ENCODE results near the gene CDCA3.

CDCA3 gene

DNA sequence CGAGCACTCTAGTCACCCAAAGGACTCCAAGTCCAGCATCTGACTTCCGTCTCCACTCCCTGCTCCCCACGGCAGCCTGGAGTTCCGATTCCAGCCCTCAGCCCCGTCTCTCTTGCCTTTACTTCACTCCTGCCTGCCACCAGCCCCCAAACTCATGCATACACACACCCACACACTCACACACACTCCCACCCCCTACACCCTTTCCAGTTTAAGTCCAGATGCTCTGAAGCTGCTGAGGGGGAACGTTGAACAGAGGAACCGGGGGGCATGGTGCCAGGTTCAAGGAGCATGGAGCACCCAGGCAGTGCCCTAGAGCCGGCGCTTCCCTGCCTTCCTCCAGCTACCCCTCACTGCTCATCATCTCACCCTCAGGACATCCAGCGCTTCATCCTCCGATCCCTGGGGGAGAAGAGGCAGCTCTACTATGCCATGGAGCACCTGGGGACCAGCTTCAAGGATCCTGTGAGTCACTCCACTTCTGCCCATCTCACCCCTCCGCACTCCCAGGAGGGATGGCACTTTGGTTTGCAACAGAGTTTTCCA, 19.6 kb downstream of the CDCA3 start:
- no peak for DNase-seq (ENCODE audit: low read depth)

DNA sequence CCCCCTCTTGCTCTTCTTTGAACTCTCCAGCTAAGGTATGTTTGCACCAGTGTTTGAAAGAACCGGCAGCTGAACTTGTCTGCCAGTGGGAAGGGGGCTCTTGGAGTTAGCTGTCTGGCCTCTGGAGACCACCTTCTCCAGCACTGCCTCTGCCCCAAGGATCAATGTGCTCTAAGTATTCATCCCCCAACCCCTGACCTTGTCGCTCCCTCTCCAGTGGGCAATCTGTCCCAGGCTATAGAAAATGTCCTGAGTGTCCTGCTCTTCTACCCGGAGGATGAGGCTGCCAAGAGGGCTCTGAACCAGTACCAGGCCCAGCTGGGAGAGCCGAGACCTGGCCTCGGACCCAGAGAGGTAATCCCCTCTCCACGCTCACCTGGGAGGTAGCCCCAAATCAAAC, 20.1 kb downstream of the CDCA3 start:
- DNase-seq (ENCODE audit: low read depth) = no peak

DNA sequence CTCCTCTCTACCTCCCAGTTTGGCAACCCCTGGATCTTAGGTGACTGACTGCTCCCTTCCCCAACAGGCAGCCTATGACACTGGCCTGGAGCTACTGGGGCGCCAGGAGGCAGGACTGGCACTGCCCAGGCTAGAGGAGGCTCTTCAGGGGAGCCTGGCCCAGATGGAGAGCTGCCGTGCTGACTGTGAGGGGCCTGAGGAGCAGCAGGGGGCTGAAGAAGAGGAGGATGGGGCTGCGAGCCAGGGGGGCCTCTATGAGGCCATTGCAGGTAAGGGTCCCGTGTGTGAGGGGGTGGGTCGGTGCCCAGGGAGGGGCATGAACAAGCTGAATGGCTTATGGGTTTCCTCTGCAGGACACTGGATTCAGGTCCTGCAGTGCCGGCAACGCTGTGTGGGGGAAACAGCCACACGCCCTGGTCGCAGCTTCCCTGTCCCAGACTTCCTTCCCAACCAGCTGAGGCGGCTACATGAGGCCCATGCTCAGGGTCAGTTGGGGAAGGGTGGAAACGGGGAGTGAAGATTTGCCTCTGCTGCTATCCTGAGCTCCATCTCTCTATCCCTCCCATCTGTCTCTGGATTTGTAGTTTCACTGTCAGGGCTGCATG, 20.7 kb downstream of the CDCA3 start:
- DNase-seq (ENCODE audit: low read depth) = no peak

DNA sequence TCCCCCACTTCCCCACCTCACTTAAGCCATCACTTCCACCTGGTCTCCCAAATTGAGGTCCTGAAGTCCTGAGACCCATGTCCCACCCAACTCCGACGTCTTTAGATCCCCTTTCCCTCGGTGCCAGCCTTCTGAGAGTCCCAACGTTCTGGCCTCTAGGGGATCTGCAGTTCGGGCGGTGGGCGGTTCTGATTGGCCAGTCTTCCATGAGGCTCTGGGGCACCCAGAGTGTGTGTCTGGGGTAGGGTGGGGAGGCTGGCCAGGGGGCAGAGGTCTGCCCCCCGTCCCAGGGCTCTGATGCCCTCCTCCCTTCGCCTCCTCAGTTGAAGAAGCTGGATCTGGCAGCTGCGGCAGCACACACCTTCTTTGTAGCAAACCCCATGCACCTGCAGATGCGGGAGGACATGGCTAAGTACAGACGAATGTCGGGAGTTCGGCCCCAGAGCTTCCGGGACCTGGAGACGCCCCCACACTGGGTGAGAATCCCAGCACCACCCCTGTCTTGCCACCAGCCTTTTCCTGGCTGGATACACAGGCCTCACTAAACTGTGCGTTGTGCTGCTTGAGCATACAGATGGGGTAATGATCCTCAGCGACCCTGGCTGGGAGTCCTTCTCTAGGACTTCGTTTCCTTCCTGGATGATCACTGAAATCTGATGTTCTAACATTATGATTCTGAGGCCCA, 21.4 kb downstream of the CDCA3 start:
- DNase-seq (ENCODE audit: low read depth) = peak; percentile 24

DNA sequence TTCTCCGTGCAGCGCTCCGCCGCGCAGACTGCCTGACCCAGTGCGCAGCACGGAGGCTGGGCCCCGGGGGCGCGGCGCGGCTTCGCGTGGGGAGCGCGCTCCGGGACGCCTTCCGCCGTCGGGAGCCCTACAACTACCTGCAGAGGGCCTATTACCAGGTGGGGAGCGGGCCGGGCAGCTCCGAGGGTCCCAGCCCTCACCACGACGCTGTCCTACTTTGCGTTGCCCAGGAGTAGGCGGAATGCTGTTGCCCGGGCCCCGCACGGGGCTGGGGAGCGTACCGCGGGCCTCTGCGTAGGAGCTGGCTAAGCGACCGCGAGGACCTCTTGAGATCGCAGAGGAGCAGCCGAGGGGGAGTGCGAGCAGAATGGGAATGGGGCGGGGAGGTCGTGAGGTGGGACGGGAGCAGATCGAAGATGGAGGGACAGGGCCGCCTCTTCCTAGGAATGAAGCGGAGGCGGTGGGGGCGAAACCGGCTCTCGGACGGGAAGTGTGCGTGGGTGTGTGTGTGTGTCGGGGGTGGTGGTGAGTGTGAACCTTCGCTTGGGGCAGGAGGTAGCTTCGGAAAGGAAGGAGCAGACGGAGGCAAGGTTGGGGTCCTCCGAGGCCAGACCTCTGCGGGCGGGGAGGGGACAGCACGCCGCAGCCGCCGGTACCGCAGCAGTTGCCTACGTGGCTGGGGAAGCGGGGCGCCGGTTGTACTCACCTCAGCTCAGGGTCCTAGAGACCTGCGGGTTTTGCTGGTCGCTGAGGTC, 22.1 kb downstream of the CDCA3 start:
- DNase-seq (ENCODE audit: low read depth) = peak; percentile 52

DNA sequence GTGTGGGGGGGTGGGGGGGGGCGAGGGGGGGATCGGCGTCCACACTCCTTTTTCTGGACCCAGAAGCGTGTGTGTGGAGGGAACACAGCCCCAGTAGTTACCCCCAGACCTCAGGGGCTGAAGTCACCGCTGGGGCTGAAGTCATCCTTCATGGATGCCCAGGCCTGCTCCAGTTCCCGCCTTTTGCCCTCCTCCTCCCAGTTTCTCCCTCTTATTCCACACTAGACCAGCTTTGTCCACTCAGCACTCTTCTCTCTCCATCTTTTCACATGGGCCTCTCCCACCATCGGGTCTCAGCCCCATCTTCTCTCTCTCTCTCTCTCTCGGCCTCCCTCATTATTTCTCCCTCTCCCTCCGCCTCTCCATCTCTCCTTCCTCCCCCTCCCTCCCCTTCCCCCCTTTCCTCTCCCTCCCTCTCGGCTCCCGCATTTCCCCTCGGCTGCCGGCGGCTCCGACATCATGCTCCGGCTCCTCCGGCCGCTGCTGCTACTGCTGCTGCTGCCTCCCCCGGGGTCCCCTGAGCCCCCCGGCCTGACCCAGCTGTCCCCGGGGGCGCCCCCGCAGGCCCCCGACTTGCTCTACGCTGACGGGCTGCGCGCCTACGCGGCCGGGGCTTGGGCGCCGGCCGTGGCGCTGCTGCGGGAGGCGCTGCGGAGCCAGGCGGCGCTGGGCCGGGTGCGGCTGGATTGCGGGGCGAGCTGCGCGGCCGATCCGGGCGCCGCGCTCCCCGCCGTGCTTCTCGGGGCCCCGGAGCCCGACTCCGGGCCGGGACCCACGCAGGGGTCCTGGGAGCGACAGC, 22.9 kb downstream of the CDCA3 start, which contains the start of gene P3H3:
Gene P3H3 (plus strand): TSS at position 426 of the 799 bp plus-strand sequence. CDS start 34 bp downstream, at position 460.
- peak; percentile 52 for DNase-seq (ENCODE audit: low read depth)

DNA sequence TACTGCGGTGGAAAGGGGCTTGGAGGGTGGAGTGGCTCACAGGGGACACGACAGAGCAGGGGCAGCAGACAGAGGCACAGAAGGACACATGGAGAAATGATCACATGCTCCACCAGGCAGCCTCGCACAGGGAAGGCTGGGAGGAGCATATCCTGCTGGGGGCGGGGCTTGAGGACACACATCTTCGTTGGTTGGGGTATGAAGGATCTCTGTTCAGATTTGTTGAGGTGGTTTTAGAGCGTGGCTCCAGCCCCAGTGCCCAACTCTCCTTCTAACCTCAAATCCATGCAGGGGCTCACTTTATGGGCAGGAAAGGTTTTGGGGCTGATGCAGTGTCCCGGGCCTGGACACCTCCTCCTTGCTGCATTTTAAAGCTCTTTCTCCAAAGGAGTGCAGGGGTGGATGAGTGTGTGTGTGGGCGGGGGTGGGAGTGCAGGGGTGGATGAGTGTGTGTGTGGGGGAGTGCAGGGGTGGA, 23.6 kb downstream of the CDCA3 start:
- peak; percentile 73 for DNase-seq (ENCODE audit: low read depth)

DNA sequence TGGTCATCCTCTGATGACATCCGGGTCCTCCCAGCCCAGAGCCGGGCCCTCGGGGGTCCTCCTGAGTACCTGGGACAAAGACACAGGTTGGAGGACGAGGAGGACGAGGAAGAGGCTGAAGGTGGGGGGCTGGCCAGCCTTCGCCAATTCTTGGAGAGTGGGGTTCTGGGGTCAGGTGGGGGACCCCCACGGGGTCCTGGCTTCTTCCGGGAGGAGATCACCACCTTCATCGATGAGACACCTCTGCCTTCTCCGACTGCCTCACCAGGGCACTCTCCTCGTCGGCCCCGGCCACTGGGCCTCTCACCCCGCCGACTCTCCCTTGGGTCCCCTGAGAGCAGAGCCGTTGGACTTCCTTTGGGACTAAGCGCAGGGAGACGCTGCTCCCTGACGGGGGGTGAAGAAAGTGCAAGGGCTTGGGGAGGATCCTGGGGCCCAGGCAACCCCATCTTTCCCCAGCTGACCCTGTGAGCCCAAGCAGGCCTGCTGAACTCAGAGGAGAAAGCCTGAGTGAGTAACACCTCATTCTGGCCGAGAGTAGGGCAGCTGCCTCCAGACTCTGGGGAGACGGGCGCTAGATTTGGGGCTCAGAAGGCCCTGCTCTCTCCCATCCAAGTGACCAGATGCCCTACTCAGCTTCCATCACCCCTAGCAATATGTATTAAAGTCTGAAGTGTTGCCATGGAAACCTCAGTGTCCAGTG, 24.2 kb downstream of the CDCA3 start:
- no peak for DNase-seq (ENCODE audit: low read depth)

DNA sequence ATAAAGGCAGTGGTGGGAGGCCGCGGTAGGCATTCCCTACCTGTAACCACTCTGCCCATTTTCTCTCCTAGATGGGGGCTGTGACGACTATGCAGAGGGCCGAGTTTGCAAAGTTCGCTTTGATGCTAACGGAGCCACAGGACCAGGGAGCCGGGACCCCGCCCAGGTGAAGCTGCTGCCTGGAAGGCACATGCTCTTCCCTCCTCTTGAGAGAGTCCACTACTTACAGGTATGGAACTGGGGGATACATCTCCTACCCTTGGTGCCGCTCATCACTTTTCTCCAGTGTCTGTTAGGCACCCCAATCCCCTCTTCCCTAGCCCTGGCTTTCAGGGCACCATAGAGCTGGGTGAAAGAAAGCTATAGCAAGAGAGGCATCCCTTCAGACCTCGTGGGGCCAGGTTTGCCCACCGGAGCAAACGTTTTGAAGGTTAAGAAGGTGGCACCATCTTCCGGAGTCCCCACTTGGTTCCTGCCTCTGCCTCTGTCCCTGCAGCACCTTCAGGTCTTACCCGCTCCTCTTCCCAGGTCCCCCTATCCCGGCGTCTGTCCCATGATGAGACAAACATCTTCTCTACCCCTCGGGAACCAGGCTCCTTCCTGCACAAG, 24.9 kb downstream of the CDCA3 start:
- DNase-seq (ENCODE audit: low read depth) = no peak

DNA sequence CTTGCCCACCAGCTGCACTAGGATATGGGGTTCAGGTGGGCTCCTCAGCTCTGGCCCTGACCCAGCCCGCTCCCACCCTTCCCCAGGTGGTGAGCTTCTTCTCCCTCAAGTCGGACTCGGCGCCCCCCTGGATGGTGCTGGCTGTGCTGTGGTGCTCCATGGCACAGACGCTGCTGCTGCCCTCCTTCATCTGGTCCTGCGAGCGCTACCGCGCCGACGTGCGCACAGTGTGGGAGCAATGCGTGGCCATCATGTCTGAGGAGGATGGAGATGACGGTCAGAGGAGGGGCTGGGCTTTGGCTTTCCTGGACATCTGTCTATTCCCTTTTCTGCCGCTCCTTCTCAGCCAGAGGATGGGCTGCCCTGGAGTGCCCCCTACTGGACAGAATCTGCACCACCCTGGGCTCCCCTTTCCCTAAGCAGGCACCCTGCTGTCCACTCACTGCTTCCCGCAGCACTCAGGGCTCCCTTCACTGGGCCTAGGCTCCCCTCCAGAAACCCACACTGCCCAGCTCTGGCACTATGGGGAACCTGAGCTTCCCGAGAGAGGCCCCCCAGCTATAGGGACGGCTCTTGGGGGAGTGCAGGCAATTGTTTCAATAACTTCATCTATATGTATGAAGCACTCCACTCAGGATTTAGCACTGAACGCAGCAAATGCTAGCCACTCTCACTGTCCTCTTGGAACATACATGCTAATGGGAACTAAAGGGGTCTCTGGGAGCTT, 25.5 kb downstream of the CDCA3 start:
- DNase-seq (ENCODE audit: low read depth) = peak; percentile 73

DNA sequence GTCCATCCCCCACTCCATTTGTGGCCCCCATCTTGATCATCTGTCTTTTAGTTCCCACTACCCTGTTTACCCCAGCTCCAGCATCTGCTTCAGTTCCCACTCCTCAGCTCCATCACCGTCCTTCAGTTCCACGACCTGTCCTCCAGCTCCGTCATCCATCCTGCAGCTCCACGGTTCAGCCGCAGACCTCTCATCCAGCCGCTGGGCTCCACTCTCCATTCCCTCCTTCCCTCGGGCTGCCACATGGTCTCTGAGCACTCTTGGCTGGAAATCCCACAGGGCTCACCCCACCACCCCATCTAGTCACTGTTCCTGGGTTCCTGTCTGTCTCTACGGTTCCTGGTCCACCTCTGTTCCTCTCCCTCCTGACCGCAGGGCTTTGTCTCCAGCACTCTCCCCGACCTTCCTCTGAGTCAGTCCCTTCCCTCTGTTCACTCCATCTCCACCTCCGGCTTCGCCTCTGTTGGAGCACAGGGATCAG, 26.1 kb downstream of the CDCA3 start:
- DNase-seq (ENCODE audit: low read depth) = no peak

DNA sequence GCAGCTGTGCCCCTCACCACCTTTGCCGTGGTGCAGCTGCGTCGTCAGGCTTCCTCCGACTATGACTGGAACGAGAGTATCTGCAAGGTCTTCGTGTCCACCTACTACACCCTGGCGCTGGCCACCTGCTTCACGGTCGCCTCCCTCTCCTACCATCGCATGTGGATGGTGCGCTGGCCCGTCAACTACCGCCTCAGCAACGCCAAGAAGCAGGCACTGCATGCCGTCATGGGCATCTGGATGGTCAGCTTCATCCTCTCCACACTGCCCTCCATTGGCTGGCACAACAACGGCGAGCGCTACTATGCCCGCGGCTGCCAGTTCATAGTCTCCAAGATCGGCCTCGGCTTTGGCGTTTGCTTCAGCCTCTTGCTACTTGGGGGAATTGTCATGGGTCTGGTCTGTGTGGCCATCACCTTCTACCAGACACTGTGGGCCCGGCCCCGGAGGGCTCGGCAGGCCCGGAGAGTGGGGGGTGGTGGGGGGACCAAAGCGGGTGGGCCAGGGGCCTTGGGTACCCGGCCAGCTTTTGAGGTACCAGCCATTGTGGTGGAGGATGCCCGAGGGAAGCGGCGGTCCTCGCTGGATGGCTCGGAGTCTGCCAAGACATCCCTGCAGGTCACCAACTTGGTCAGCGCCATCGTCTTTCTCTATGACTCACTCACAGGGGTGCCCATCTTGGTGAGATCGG, 26.9 kb downstream of the CDCA3 start:
- no peak for DNase-seq (ENCODE audit: low read depth)

DNA sequence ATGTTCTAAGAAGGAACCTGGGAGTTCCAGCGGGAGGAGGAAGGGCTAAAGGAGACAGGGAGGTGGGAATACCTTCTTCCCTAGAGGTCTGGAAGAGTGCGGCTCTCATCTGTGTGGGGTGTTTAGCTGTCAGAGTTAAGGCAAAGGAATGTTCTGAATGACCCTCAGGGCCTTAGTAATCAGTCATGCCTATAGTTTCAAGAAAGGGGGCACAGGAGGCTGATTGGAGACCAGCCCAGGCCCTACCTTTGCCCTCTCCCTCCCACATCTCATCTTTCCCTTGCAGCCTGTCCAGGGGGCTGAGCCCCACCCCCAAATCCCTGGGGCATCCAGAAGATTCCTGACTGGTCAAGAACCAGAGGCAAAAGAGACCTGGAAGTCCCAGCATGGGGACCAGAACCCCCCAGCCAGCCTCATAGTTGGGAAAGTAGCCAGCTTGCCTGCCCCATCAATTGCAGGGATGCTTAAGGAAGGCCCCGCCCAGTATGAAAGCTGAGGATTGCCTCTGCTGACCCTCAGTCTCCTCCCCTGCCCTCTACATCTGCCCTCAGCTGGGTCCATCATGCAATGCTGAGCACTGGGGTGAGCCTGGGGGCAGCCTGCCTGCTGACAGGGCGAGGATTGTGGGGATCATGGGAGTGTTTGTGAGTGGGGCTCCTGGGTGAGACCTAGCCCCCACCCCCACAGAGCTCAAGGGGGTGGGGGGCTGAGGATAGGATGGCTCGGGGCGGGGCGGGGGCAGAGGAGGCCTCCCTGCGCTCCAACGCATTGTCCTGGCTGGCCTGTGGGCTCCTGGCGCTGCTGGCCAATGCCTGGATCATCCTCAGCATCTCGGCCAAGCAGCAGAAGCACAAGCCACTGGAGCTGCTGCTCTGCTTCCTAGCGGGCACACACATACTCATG, 27.7 kb downstream of the CDCA3 start:
- DNase-seq (ENCODE audit: low read depth) = no peak

DNA sequence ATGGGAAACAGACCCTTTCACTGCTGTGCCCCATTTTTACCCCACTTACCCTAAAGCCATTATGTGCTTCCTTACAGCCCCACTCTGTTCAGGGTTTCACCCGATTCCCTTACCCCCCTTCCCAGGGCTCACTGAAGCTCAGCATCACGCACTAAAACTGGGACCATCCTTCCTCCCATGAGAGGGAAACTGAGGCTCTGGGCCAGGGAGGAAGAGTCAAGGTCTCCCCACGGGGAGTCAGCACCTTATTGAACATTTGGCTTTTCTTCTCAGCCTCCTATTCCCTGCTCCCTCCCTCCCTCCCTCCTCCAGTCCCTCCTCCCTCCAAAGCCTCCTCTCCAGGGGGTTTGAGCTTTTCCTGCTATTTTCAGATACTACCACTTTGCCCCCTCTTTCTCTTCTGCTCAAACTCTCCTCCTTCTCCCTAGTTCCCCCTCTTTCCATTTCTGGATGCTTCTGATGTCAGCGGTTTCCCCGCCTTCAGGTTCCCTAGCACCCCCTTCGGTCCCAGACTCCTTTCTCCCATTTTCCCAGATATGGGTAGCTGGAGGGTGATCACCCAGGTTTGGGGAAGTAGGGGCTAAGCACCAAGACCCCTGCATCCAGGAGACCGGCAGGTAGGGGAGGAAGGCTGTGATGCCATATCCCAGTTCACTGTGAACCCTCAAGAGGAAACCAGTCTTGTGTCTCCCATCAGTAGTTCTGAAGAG, 28.5 kb downstream of the CDCA3 start:
- DNase-seq (ENCODE audit: low read depth) = no peak

DNA sequence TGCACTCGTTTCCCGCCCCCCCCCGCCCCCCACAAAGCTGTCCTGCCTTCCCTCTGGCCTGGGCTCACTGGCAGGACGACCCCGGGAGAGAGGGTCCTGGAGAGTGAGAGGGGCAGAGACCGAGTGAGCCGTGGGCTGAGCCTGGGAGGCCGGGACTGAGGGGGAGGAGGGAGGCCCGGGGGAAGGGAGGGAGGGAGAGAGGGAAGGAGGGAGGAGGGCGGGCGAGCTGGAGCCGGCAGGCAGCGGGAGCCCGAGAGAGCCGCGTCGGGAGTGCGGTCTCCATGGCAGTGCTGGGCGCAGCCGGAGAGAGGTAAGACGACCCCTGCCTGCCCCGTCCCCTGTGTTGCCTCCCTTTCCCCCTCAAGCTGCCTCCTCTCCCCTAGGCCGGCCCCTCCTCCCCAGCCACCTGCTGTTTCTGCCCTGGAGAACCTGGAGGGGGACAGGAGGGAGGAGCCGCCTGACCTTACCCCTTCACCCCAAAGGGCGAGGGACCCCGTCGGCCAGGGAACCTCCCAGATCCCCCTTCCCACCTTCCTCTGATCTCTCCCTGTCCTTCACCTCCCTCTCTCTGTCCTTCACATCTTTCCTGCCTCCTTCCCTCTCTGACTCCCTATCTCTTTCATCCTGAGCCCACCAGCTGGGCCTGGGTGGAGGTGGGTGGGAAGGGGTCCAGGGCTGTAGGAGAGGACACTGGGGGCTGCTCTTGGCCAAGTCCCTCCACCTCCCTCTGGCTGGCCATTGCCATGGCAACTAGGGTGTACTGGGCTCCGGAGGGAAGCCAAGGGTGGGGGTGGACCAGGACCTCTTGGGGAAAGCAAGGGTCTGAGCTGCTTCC, 29.3 kb downstream of the CDCA3 start, which contains the start of gene GPR162:
Gene GPR162 (plus strand): TSS at position 231 of the 835 bp plus-strand sequence. CDS start 2,078 bp downstream, outside the sequence.
- DNase-seq (ENCODE audit: low read depth) = peak; percentile 35

DNA sequence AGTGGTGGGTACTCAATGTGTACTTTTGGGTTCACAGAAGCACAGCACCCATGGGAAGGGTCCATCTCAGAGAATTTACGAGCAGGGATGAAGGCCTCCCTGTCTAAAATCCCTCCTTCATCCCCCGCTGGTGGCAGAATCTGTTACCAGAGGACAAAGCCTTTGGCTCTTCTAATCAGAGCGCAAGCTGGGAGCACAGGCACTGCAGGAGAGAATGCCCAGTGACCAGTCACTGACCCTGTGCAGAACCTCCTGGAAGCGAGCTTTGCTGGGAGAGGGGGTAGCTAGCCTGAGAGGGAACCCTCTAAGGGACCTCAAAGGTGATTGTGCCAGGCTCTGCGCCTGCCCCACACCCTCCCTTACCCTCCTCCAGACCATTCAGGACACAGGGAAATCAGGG, 30.9 kb downstream of the CDCA3 start:
- no peak for DNase-seq (ENCODE audit: low read depth)
